Parathyroid adenoma (tissue), 2 donors: ENCODE results near the gene RIPOR3.

ENCODE experiments used
- H2AFZ ChIP-seq: fragments of 300-600 bp; sonication (generic); one replicate; pipeline ENCODE4 v1.7.0; 2017; ENCODE audit warnings: antibody characterized with exemption, mild to moderate bottlenecking
- H3K27ac ChIP-seq: fragments of 300-600 bp; sonication (generic); one replicate; pipeline ENCODE4 v1.7.0; 2017
- H3K27me3 ChIP-seq: fragments of 300-600 bp; sonication (generic); one replicate; pipeline ENCODE4 v1.7.0; 2017; ENCODE audit warnings: low read length; ENCODE audit not compliant: control insufficient read depth, insufficient read depth
- H3K36me3 ChIP-seq: fragments of 300-600 bp; sonication (generic); one replicate; pipeline ENCODE4 v1.7.0; 2017; ENCODE audit warnings: low read length; ENCODE audit not compliant: control insufficient read depth, insufficient read depth
- H3K4me1 ChIP-seq: fragments of 300-600 bp; sonication (generic); one replicate; pipeline ENCODE4 v1.7.0; 2017; ENCODE audit warnings: control low read depth
- H3K4me2 ChIP-seq: fragments of 300-600 bp; sonication (generic); one replicate; pipeline ENCODE4 v1.7.0; 2017; ENCODE audit warnings: low read length
- H3K4me3 ChIP-seq: fragments of 300-600 bp; sonication (generic); one replicate; pipeline ENCODE4 v1.7.0; 2017; ENCODE audit warnings: low read depth, low read length
- H3K79me2 ChIP-seq: fragments of 300-600 bp; sonication (generic); one replicate; pipeline ENCODE4 v1.7.0; 2017; ENCODE audit warnings: control low read depth
- H3K9ac ChIP-seq: fragments of 300-600 bp; sonication (generic); one replicate; pipeline ENCODE4 v1.7.0; 2017; ENCODE audit warnings: mild to moderate bottlenecking
- H3K9me3 ChIP-seq: fragments of 300-600 bp; sonication (generic); one replicate; pipeline ENCODE4 v1.7.0; 2017; ENCODE audit warnings: low read length; ENCODE audit not compliant: control insufficient read depth
- TF ChIP-seq, protein P1 (sequence below): fragments of 300-600 bp; sonication (generic); IDR thresholded peaks from one replicate; pipeline ENCODE4 v1.7.0; 2017; ENCODE audit warnings: antibody characterized with exemption, mild to moderate bottlenecking
- donor health status: primary hyperparathyroidism.

The RIPOR3 gene

DNA sequence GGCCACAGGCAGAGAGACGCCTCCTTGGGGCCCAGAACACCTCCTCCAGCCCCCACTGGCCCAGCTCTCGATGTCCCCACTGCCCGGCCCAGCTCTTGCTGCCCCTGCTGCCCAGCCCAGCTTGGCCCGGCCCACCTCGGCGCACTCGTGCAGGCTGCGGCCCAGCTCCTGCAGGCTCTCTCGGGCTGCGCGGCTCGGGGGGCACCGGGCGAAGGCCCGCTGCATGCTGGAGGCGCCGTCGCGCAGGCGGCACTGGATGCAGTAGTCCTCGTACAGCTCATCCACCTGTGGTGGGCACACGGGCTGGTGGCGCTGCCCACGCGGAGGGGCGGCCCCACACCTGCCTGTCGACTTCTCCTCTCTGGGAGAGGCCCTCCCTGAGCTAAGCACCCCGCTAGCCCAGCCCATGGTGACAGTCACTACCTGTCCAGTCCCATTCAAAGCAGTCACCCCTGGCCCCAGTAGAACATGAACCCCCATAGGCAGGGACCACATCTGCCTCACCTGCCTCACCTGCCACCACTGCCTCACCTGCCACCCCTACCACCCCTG is 81.8 kb downstream of the RIPOR3 start:
- H3K27ac ChIP-seq: no peak overlapping the region
- no peak overlapping the region for H3K4me2 ChIP-seq
- H2AFZ ChIP-seq: no peak overlapping the region
- H3K9ac ChIP-seq: no peak overlapping the region
- no peaks in the 10 kb centered on the region for H3K9me3 ChIP-seq
- H3K4me1 ChIP-seq: no peaks in the 10 kb centered on the region
- no peaks in the 10 kb centered on the region for H3K79me2 ChIP-seq
- H3K27me3 ChIP-seq: no peaks in the 10 kb centered on the region
- no peak overlapping the region for H3K4me3 ChIP-seq
- TF ChIP-seq, protein P1, sequence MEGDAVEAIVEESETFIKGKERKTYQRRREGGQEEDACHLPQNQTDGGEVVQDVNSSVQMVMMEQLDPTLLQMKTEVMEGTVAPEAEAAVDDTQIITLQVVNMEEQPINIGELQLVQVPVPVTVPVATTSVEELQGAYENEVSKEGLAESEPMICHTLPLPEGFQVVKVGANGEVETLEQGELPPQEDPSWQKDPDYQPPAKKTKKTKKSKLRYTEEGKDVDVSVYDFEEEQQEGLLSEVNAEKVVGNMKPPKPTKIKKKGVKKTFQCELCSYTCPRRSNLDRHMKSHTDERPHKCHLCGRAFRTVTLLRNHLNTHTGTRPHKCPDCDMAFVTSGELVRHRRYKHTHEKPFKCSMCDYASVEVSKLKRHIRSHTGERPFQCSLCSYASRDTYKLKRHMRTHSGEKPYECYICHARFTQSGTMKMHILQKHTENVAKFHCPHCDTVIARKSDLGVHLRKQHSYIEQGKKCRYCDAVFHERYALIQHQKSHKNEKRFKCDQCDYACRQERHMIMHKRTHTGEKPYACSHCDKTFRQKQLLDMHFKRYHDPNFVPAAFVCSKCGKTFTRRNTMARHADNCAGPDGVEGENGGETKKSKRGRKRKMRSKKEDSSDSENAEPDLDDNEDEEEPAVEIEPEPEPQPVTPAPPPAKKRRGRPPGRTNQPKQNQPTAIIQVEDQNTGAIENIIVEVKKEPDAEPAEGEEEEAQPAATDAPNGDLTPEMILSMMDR: no peak
- no peaks in the 10 kb centered on the region for H3K36me3 ChIP-seq

DNA sequence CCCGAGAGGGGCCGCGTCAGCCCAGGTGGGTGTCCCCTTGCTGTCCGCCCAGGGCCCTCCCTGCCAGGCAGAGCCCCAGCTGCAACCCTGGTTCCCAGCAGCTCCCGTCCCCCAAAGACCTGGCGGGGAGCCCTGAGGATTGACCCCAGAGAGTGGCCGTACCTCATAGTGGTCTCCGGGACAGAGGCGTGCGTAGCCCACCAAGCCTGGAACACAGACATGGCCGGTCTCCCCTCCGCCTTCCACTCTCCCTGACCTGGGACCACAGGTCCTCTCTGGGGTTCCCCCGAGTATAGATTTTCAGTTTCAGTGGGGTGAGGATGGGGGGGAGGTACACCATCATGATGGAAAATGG is 82.6 kb downstream of the RIPOR3 start:
- Histone ChIP-seq H2AFZ (no peak overlapping the region), H3K9ac (no peak overlapping the region), H3K4me2 (no peak overlapping the region), H3K27ac (no peak overlapping the region), H3K27me3 (no peaks in the 10 kb centered on the region), H3K9me3 (no peaks in the 10 kb centered on the region), H3K36me3 (no peaks in the 10 kb centered on the region), H3K4me3 (no peak overlapping the region), H3K79me2 (no peaks in the 10 kb centered on the region), H3K4me1 (no peaks in the 10 kb centered on the region)
- TF ChIP-seq, protein P1: no peak

DNA sequence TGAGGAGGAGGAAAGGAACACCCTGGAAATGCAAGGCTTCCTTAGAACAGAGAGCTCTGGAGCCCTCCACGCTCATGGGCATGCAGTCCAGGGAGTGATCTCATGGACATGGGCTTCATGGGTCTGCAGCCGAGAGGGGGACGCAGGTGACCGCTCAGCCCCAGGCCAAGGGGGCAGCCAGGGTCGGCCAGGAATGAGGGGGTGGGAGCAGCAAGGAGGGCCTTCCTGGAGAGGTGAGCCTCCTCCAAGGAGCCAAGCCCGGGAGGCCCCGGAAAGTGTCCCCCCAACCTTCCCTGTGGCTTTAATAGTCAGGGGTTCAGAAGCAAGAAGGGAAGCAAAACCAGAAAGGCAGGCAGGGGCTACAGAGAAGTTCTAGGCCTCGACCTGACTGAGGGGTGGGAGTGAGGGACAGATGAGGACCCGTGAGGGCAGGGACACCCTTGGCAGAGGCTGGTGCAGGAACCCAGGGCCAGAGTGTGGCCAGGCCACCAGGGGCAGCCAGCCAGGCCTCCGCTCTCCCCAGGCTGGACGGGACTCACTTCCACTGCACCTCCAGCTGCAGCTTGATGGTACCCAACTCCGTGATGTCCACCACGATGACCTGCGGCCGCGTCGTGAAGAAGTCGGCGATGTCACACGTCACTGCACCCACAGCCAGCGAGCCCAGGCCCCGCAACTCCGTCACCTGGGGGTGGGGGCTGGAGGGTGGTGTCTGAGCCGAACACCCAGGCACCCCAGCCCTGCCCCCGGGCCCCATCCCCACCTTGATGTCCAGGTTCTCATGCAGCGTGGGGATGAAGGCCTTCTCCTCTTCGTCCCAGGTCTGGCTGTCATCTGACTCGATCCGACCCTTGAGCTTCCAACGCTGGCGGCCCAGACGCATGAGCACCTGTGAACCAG is 83.2 kb downstream of the RIPOR3 start:
- Histone ChIP-seq H3K4me3 (no peak overlapping the region), H3K4me2 (no peak overlapping the region), H3K9ac (no peak overlapping the region), H2AFZ (no peak overlapping the region), H3K27me3 (no peaks in the 10 kb centered on the region), H3K36me3 (no peaks in the 10 kb centered on the region), H3K27ac (no peak overlapping the region), H3K4me1 (no peaks in the 10 kb centered on the region), H3K9me3 (no peaks in the 10 kb centered on the region), H3K79me2 (no peaks in the 10 kb centered on the region)
- TF ChIP-seq, protein P1: no peak

DNA sequence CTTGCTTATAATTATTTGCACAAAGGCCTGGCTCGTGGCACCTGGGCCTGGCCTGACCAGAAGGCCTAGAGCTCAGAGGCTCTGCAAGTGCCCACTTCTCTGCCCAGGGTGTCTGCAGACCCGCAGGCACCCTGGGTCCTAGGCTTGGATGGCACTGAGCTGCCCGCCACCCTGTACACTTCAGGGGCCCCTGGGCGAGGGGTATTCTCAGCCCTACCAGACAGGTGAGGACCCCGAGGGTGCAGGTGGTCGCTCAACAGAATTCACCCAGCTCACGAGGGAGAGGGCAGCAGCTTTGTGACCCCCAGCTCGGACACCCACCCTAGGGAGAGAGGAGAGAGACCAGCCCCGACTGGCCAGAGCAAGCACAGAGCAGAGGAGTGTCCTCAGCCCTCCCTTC is 83.9 kb downstream of the RIPOR3 start:
- no peaks in the 10 kb centered on the region for H3K9me3 ChIP-seq
- H3K27ac ChIP-seq: no peak overlapping the region
- no peak overlapping the region for H3K4me3 ChIP-seq
- no peak overlapping the region for H2AFZ ChIP-seq
- H3K27me3 ChIP-seq: no peaks in the 10 kb centered on the region
- no peaks in the 10 kb centered on the region for H3K36me3 ChIP-seq
- TF ChIP-seq, protein P1: no peak
- H3K4me2 ChIP-seq: no peak overlapping the region
- no peak overlapping the region for H3K9ac ChIP-seq
- H3K4me1 ChIP-seq: no peaks in the 10 kb centered on the region
- H3K79me2 ChIP-seq: no peaks in the 10 kb centered on the region
